CD1c-positive myeloid dendritic cell (primary cell): ENCODE results near the gene FURIN.
"Not testable (repeated sequence)": the region's sequence is repeated elsewhere in the genome, so short reads cannot be mapped to it uniquely, and the experiment has no call there.

Source experiments
- DNase-seq: peaks from one replicate; pipeline ENCODE4 v3.0.0-alpha.2; 2016; ENCODE audit errors: extremely low spot score

The FURIN gene

GRCh38 chr15:90902040-90902839 is 33.9 kb downstream of the FURIN start:
- peak; percentile 90 for DNase-seq

GRCh38 chr15:90902840-90903732 is 34.7 kb downstream of the FURIN start, which contains the start of gene MAN2A2:
Gene MAN2A2 (plus strand): TSS chr15:90903302. CDS start chr15:90904208, 906 bp downstream.
- peak; percentile 90 for DNase-seq

- DNase-seq, result no peak
These were observed 35.5 kb downstream of the FURIN start for GRCh38 chr15:90903733-90904536.

GRCh38 chr15:90904746-90905145 is 36.4 kb downstream of the FURIN start:
- no peak for DNase-seq

GRCh38 chr15:90905306-90906180 is 37.2 kb downstream of the FURIN start:
- DNase-seq, result no peak

- DNase-seq, result no peak
These were observed 37.9 kb downstream of the FURIN start for GRCh38 chr15:90906181-90906849.

GRCh38 chr15:90907051-90907660 is 38.8 kb downstream of the FURIN start:
- no peak for DNase-seq

GRCh38 chr15:90907838-90908507 is 39.6 kb downstream of the FURIN start:
- no peak for DNase-seq

- not testable (repeated sequence) for DNase-seq
These were observed 41.1 kb downstream of the FURIN start for GRCh38 chr15:90909449-90909848.

- no peak for DNase-seq
These were observed 41.6 kb downstream of the FURIN start for GRCh38 chr15:90909976-90910375.

- DNase-seq, result no peak
These were observed 42.3 kb downstream of the FURIN start for GRCh38 chr15:90910441-90911301.

- DNase-seq, result no peak
These were observed 42.9 kb downstream of the FURIN start for GRCh38 chr15:90911302-90911623.

GRCh38 chr15:90911906-90912769 is 43.8 kb downstream of the FURIN start:
- DNase-seq, result no peak

- DNase-seq, result no peak
These were observed 44.3 kb downstream of the FURIN start for GRCh38 chr15:90912770-90913075.

GRCh38 chr15:90913398-90913944 is 45.1 kb downstream of the FURIN start:
- DNase-seq, result no peak

- DNase-seq, result peak; percentile 85
These were observed 46.1 kb downstream of the FURIN start for GRCh38 chr15:90914305-90915080.
